K562 (cell line): ENCODE measurements around the gene SOX8. TPM values are rescaled to one million over a fixed set of nuclear protein-coding genes. Genes with fewer than 3 reads are reported as not detected.

Experiments used
- ATAC-seq: fragments of 200-7000 bp; cut with Tn5 transposase; 3 replicates; pipeline ENCODE4 v1.9.1; 2020; ENCODE audit warnings: moderate library complexity
- BruUV-seq: library from RNA; stranded (reverse); fragments of 400-500 nt; replicated peaks from 2 replicates; lab custom pipeline; 2021; lab: Mats Ljungman, UMichigan
- CTCF ChIA-PET: fragments of 300-600 bp; formaldehyde crosslinking; extraction: SDS; loops from one replicate; lab custom pipeline; 2021; ENCODE audit warnings: low intra/inter-chr PET ratio; lab: Yijun Ruan, JAX
- POLR2A ChIA-PET: fragments of 300-600, 350-650 bp; sonication (Branson Sonifier 250); formaldehyde crosslinking; extraction: SDS; loops from one replicate; lab custom pipeline; 2021; ENCODE audit warnings: antibody characterized with exemption, inconsistent platforms; lab: Yijun Ruan, JAX
- DNase-seq, 4 experiments: peaks; one replicate each; pipeline versions ENCODE4 v3.0.0 to v3.0.0-alpha.2; 2011 to 2018; ENCODE audit warnings: low spot score in 3 of 4, mixed read lengths in 3 of 4; ENCODE audit errors: extremely low read depth in 1 of 4
- FAIRE-seq: peaks from 2 replicates; lab custom pipeline; 2011; peaks lifted over from hg19 to GRCh38; lab: Jason Lieb, UNC
- H2AFZ ChIP-seq: 2 replicates; pipeline ENCODE4 v1.6.0; 2011; ENCODE audit warnings: low read depth, low read length, control low read depth, inconsistent platforms
- H3K27ac ChIP-seq: fragments of 200-600 bp; 3 replicates; pipeline ENCODE4 v1.8.0; 2011; ENCODE audit warnings: low read depth, mild to moderate bottlenecking, control low read depth, inconsistent platforms, low read length, moderate library complexity, mixed read lengths; ENCODE audit errors: extremely low read depth
- H3K27me3 ChIP-seq, 2 experiments: fragments of 300-600 bp in 1 of 2; 2 replicates in 1 of 2; 3 replicates in 1 of 2; pipeline versions ENCODE4 v1.6.0 to v1.8.0; 2011; ENCODE audit warnings: inconsistent platforms in 2 of 2, low read length in 2 of 2, mild to moderate bottlenecking in 1 of 2, mixed read lengths in 1 of 2, moderate library complexity in 1 of 2; ENCODE audit not compliant: control insufficient read depth in 2 of 2, insufficient read depth in 2 of 2
- H3K36me3 ChIP-seq: fragments of 300-600 bp; 3 replicates; pipeline ENCODE4 v1.8.0; 2011; ENCODE audit warnings: mild to moderate bottlenecking, low read length, inconsistent platforms; ENCODE audit not compliant: control insufficient read depth, insufficient read depth
- H3K4me1 ChIP-seq, 2 experiments: fragments of 200-600 bp in 1 of 2; replicated peaks in 1 of 2; 2 replicates in 1 of 2; 3 replicates in 1 of 2; pipeline versions ENCODE4 v1.5.1 to v1.8.0; 2011; ENCODE audit warnings: inconsistent platforms in 2 of 2, low read length in 2 of 2, mild to moderate bottlenecking in 1 of 2, mixed read lengths in 1 of 2, moderate library complexity in 1 of 2; ENCODE audit not compliant: control insufficient read depth in 2 of 2, insufficient read depth in 2 of 2
- H3K4me2 ChIP-seq: 2 replicates; pipeline ENCODE4 v1.6.1; 2011; ENCODE audit warnings: low read length, control low read depth, inconsistent platforms, mixed read lengths; ENCODE audit not compliant: insufficient read depth
- H3K4me3 ChIP-seq: fragments of 200-600 bp; sonication (generic), shearing (Covaris generic); 2 replicates; pipeline ENCODE4 v1.5.1; 2016; ENCODE audit warnings: control low read depth, inconsistent platforms
- H3K79me2 ChIP-seq: fragments of 200-600 bp; 3 replicates; pipeline ENCODE4 v1.8.0; 2011; ENCODE audit warnings: low read length, inconsistent platforms; ENCODE audit not compliant: control insufficient read depth, insufficient read depth
- H3K9ac ChIP-seq, 2 experiments: 2 replicates each; pipeline versions ENCODE4 v1.6.0 to v1.6.1; 2011; ENCODE audit warnings: low read depth in 2 of 2, low read length in 2 of 2, control low read depth in 1 of 2, inconsistent platforms in 1 of 2, mild to moderate bottlenecking in 1 of 2, mixed read lengths in 1 of 2; ENCODE audit not compliant: insufficient read depth in 1 of 2
- H3K9me1 ChIP-seq: one replicate; pipeline ENCODE4 v1.6.0; 2011; ENCODE audit warnings: inconsistent platforms, mild to moderate bottlenecking, low read length, moderate library complexity; ENCODE audit not compliant: control insufficient read depth, insufficient read depth
- H3K9me3 ChIP-seq: replicated peaks from 2 replicates; pipeline ENCODE4 v1.5.1; 2011; ENCODE audit warnings: low read depth, low read length, inconsistent platforms; ENCODE audit not compliant: control insufficient read depth, insufficient read depth
- H4K20me1 ChIP-seq: replicated peaks from 2 replicates; pipeline ENCODE4 v1.6.1; 2011; ENCODE audit warnings: low read length, inconsistent platforms, mixed read lengths; ENCODE audit not compliant: control insufficient read depth, insufficient read depth
- MTF1 ChIP-seq: fragments of 250-450 bp; sonication (Bioruptor Pico); IDR thresholded peaks from 2 replicates; pipeline ENCODE4 v1.9.0; 2021; ENCODE audit warnings: moderate library complexity, mild to moderate bottlenecking, inconsistent platforms, borderline replicate concordance
- NFIX ChIP-seq: fragments of 250-450 bp; sonication (Bioruptor Pico); IDR thresholded peaks from 2 replicates; pipeline ENCODE4 v1.4.0; 2020; ENCODE audit warnings: low read depth, mild to moderate bottlenecking, moderate library complexity
- PYGO2 ChIP-seq: fragments of 450-650 bp; IDR thresholded peaks from 2 replicates; pipeline ENCODE4 v1.6.1; 2016; ENCODE audit warnings: mild to moderate bottlenecking, missing genetic modification characterization, moderate library complexity, missing compliant biosample characterization
- RFX5 ChIP-seq: IDR thresholded peaks from 2 replicates; pipeline ENCODE4 v1.6.1; 2011; ENCODE audit warnings: low read depth, mild to moderate bottlenecking, improper control_type of control experiment, low read length
- SETDB1 ChIP-seq: IDR thresholded peaks from one replicate; pipeline ENCODE4 v1.6.1; 2012; ENCODE audit warnings: low read length, control low read depth, inconsistent platforms
- SMARCC2 ChIP-seq: fragments of 450-650 bp; IDR thresholded peaks from 2 replicates; pipeline ENCODE4 v1.6.1; 2017; ENCODE audit warnings: antibody characterized with exemption, moderate library complexity, mild to moderate bottlenecking, low read depth
- STAG1 ChIP-seq: sonication (generic); formaldehyde crosslinking; IDR thresholded peaks from 2 replicates; pipeline ENCODE4 v1.5.0; 2020; ENCODE audit warnings: missing genetic modification reagents, borderline replicate concordance
- TGIF2 ChIP-seq: sonication (generic); formaldehyde crosslinking; IDR thresholded peaks from 2 replicates; pipeline ENCODE4 v1.8.1; 2022; ENCODE audit warnings: mild to moderate bottlenecking, missing genetic modification reagents, moderate library complexity
- THAP12 ChIP-seq: fragments of 250-450 bp; sonication (Bioruptor Pico); IDR thresholded peaks from 2 replicates; pipeline ENCODE4 v1.9.0; 2021; ENCODE audit warnings: mild to moderate bottlenecking, inconsistent platforms
- TOE1 ChIP-seq, 2 experiments: fragments of 450-650 bp in 1 of 2; sonication (generic) in 1 of 2; formaldehyde crosslinking in 1 of 2; IDR thresholded peaks; 2 replicates each; pipeline versions ENCODE4 v1.7.1 to v1.8.0; 2016 to 2022; ENCODE audit warnings: borderline replicate concordance in 2 of 2, mild to moderate bottlenecking in 2 of 2, antibody characterized with exemption in 1 of 2, inconsistent platforms in 1 of 2, low read depth in 1 of 2, missing genetic modification reagents in 1 of 2, moderate library complexity in 1 of 2
- U2AF2 ChIP-seq: fragments of 200-400 bp; formaldehyde crosslinking; optimal IDR thresholded peaks from 2 replicates; pipeline ENCODE3; 2017; ENCODE audit warnings: low read depth, mild to moderate bottlenecking, low read length
- ZFP30 ChIP-seq: fragments of 250-450 bp; sonication (Bioruptor Pico); IDR thresholded peaks from 2 replicates; pipeline ENCODE4 v1.8.0; 2022; ENCODE audit warnings: moderate library complexity, mild to moderate bottlenecking, inconsistent platforms, borderline replicate concordance
- ZNF224 ChIP-seq: sonication (generic); formaldehyde crosslinking; IDR thresholded peaks from 2 replicates; pipeline ENCODE4 v1.8.0; 2022; ENCODE audit warnings: mild to moderate bottlenecking, missing genetic modification reagents
- ZNF232 ChIP-seq: sonication (generic); formaldehyde crosslinking; IDR thresholded peaks from 2 replicates; pipeline ENCODE4 v1.8.0; 2022; ENCODE audit warnings: mild to moderate bottlenecking, missing genetic modification reagents
- ZNF24 ChIP-seq: fragments of 450-650 bp; IDR thresholded peaks from 2 replicates; pipeline ENCODE4 v1.6.1; 2016
- ZNF436 ChIP-seq: fragments of 250-450, 450-650 bp; sonication (Bioruptor Pico); formaldehyde crosslinking; IDR thresholded peaks from 2 replicates; pipeline ENCODE4 v1.7.0; 2020; ENCODE audit warnings: mild to moderate bottlenecking
- ZNF511 ChIP-seq: sonication (generic); formaldehyde crosslinking; IDR thresholded peaks from 2 replicates; pipeline ENCODE4 v1.8.0; 2022; ENCODE audit warnings: mild to moderate bottlenecking, missing genetic modification reagents
- ZNF696 ChIP-seq: fragments of 250-450 bp; sonication (Bioruptor Pico); conservative IDR thresholded peaks from 2 replicates; pipeline ENCODE4 v1.4.0; 2020; ENCODE audit warnings: mild to moderate bottlenecking, moderate library complexity
- ZSCAN29 ChIP-seq: fragments of 450-650 bp; IDR thresholded peaks from 2 replicates; pipeline ENCODE4 v1.6.1; 2017
- WGBS: fragments of 100-300 bp; shearing (Covaris generic); methylation state at CpG from one replicate; pipeline ENCODE4 v1.1.6; 2016; ENCODE audit warnings: low coverage, mixed read lengths; ENCODE audit not compliant: insufficient coverage; ENCODE audit errors: missing lambda C conversion rate; 5-methylcytosine and 5-hydroxymethylcytosine counted together
- in situ Hi-C: fragments of 300-500 bp; cut with MboI; formaldehyde crosslinking; loops from 4 replicates; pipeline ENCODE4 v1.15.0; 2018; ENCODE audit warnings: inconsistent platforms, mixed read lengths
- intact Hi-C: fragments of 100-400 bp; cut with micrococcal nuclease; formaldehyde crosslinking; loops from 2 replicates; pipeline ENCODE4 v1.14.2; 2022
- polyA plus RNA-seq, 8 experiments: library from polyadenylated mRNA; depleted of rRNA in 4 of 8; stranded (reverse) in 5 of 8; unstranded in 3 of 8; fragments of >200 nt; fragmentation: Nextera tagmentation in 2 of 8; fragmentation: Illumina TruSeq in 1 of 8; extraction: Ambion mirVana in 2 of 8; extraction: Trizol in 1 of 8; gene quantifications; 2 replicates each; pipeline versions ENCODE4 v1.2.1 to v1.2.3, GENCODE V29; 2011 to 2014; ENCODE audit warnings: inconsistent platforms in 1 of 8, missing spikeins in 1 of 8
- total RNA-seq, 7 experiments: library from RNA; depleted of rRNA in 6 of 7; stranded (reverse); fragments of >200 nt in 6 of 7; fragmentation: Illumina TruSeq in 2 of 7; extraction: Trizol in 2 of 7; gene quantifications; 2 replicates each; pipeline versions ENCODE4 v1.2.1 to v1.2.3, GENCODE V29; 2011 to 2021; ENCODE audit warnings: low replicate concordance in 1 of 7

Gene SOX8
- total and polyA plus RNA-seq, 9 of the 15 experiments (the other 6 are each of a cell fraction or from before 2014, with no cell fraction given): 0.07 to 0.15 (median 0.15) TPM; not detected in 6

GRCh38 chr16:989354-989814 lies 7.8 kb downstream of the SOX8 start (continued):
- no peak for TF ChIP-seq TOE1 (IDR thresholded peaks at IDR 0.05; ENCODE audit: borderline replicate concordance)
- no peak for TF ChIP-seq TOE1 (CRISPR knock-in tag; IDR thresholded peaks at IDR 0.05; ENCODE audit: borderline replicate concordance, low read depth)

- H3K9me3 ChIP-seq: no peaks in the 10 kb centered on the region
- no peak overlapping the region for H3K4me3 ChIP-seq
- no peaks in the 10 kb centered on the region for H3K9me1 ChIP-seq
- no peak overlapping the region for H2AFZ ChIP-seq
- BruUV-seq: no TSS peak
- 8% methylated on average over 39 of the region's 41 CpGs for WGBS
- peaks cover 14% of the 10 kb centered on the region; the same call in 1 of the 2 replicates for H4K20me1 ChIP-seq
- no peak overlapping the region for H3K27ac ChIP-seq
- H3K9ac ChIP-seq: no peak overlapping the region; a peak in 1 of 4 replicates
- FAIRE-seq (no peak), DNase-seq (no peak), ATAC-seq (no peak)
- no peaks in the 10 kb centered on the region for H3K79me2 ChIP-seq
- no peaks in the 10 kb centered on the region for H3K36me3 ChIP-seq
- ChIA-PET CTCF (no interaction called here), POLR2A (interaction anchor here (0.6 kb wide), 1 partner anchor 296 kb away, joined by 3 read pairs; no protein-coding TSS in a partner anchor)
- H3K4me1 ChIP-seq: peaks cover 0 to 43% of the 10 kb centered on the region in 2 experiments; a peak in 2 of 5 replicates
- intact Hi-C loops: no loop called here
- in situ Hi-C loops: no loop called here
- peaks cover 15 to 62% of the 10 kb centered on the region in 2 experiments; a peak in 4 of 5 replicates for H3K27me3 ChIP-seq
- no peak overlapping the region for H3K4me2 ChIP-seq
- TF ChIP-seq ZNF511 (CRISPR knock-in tag) (no peak), THAP12 (CRISPR knock-in tag) (no peak), NFIX (CRISPR knock-in tag) (no peak), ZSCAN29 (no peak), ZNF696 (CRISPR knock-in tag) (no peak), SMARCC2 (no peak), STAG1 (CRISPR knock-in tag) (no peak), ZNF232 (CRISPR knock-in tag) (no peak), ZNF224 (CRISPR knock-in tag) (no peak), ZNF24 (no peak), ZFP30 (no peak), ZNF436 (no peak), PYGO2 (tag) (no peak), MTF1 (no peak), RFX5 (no peak), SETDB1 (no peak), U2AF2 (no peak), TGIF2 (no peak)
Measured at GRCh38 chr16:990516-991291, 9.1 kb downstream of the SOX8 start.
